Gastrocnemius medialis (tissue), 4 donors: Measurements from ENCODE around the gene UBE2L6.

Experiments
- POLR2A ChIP-seq, 2 donors: fragments of 450-650 bp; IDR thresholded peaks; one replicate each; pipeline ENCODE4 v1.6.1; 2017; ENCODE audit warnings: antibody characterized with exemption in 2 of 2, mild to moderate bottlenecking in 2 of 2, moderate library complexity in 2 of 2
- TF ChIP-seq, protein P1 (sequence below), 5 experiments: fragments of 450-650 bp in 3 of 5; fragments of 200-600 bp in 2 of 5; sonication (generic) in 2 of 5; IDR thresholded peaks in 4 of 5; conservative IDR thresholded peaks in 1 of 5; 1 replicate in 4 of 5; 2 replicates in 1 of 5; pipeline ENCODE4 v1.5.1; 2016 to 2019; ENCODE audit warnings: antibody characterized with exemption in 5 of 5, mild to moderate bottlenecking in 3 of 5, moderate library complexity in 3 of 5

DNA sequence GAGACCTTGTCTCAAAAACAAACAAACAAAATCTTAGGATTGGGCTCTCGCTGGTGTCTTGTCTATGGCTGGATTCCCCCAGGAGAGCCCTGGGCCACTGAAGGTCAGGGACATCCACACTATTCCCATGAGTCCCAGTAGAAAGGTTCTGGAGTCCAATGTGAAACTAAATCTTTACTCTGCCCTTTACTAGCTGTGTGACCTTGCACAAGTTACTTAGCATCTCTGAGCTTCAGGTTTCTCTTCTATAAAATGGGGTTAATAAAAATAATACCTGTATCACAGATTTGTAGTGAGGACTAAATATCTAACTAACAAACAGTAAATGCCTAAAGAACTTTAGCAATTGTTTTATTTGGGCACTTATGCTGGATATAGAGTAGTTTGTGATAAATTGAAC is 61.0 kb downstream of the UBE2L6 start:
- TF ChIP-seq, protein P1, sequence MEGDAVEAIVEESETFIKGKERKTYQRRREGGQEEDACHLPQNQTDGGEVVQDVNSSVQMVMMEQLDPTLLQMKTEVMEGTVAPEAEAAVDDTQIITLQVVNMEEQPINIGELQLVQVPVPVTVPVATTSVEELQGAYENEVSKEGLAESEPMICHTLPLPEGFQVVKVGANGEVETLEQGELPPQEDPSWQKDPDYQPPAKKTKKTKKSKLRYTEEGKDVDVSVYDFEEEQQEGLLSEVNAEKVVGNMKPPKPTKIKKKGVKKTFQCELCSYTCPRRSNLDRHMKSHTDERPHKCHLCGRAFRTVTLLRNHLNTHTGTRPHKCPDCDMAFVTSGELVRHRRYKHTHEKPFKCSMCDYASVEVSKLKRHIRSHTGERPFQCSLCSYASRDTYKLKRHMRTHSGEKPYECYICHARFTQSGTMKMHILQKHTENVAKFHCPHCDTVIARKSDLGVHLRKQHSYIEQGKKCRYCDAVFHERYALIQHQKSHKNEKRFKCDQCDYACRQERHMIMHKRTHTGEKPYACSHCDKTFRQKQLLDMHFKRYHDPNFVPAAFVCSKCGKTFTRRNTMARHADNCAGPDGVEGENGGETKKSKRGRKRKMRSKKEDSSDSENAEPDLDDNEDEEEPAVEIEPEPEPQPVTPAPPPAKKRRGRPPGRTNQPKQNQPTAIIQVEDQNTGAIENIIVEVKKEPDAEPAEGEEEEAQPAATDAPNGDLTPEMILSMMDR (IDR thresholded peaks at IDR 0.05 in 4 of 5, conservative IDR thresholded peaks at IDR 0.05 in 1 of 5) = no peak
- no peak for TF ChIP-seq POLR2A (IDR thresholded peaks at IDR 0.05)
